Glutamatergic neuron (in vitro differentiated cells): ENCODE results near the gene CRACR2A. TPM values are rescaled to one million over a fixed set of nuclear protein-coding genes. Genes with fewer than 3 reads are reported as not detected.
A peak's percentile ranks its signal among the peaks of the same experiment; 100 is the strongest.

Experiments used
- DNase-seq: peaks from one replicate; pipeline ENCODE4 v3.0.0; 2022
- H3K27ac Mint-ChIP-seq: one replicate; pipeline ENCODE4 v1.8.0; 2020; ENCODE audit warnings: mild to moderate bottlenecking, mixed read lengths, inconsistent platforms; ENCODE audit not compliant: unreplicated experiment
- H3K27me3 Mint-ChIP-seq: one replicate; pipeline ENCODE4 v1.8.0; 2020; ENCODE audit warnings: mild to moderate bottlenecking, moderate library complexity, mixed read lengths, inconsistent platforms; ENCODE audit not compliant: unreplicated experiment
- H3K36me3 Mint-ChIP-seq: one replicate; pipeline ENCODE4 v1.8.0; 2020; ENCODE audit warnings: mild to moderate bottlenecking, mixed read lengths, inconsistent platforms; ENCODE audit not compliant: unreplicated experiment
- H3K4me1 Mint-ChIP-seq: one replicate; pipeline ENCODE4 v1.8.0; 2020; ENCODE audit warnings: mild to moderate bottlenecking, low read depth, mixed read lengths, inconsistent platforms; ENCODE audit not compliant: unreplicated experiment
- H3K4me3 Mint-ChIP-seq: one replicate; pipeline ENCODE4 v1.8.0; 2020; ENCODE audit warnings: mild to moderate bottlenecking, mixed read lengths, inconsistent platforms; ENCODE audit not compliant: unreplicated experiment
- H3K9me3 Mint-ChIP-seq: one replicate; pipeline ENCODE4 v1.8.0; 2020; ENCODE audit warnings: mild to moderate bottlenecking, moderate library complexity, mixed read lengths, inconsistent platforms; ENCODE audit not compliant: unreplicated experiment
- total RNA-seq: library from RNA; stranded (reverse); fragmentation: NEBNext Ultra II Directional; extraction: Animal tissue kit (Norgen Biotek cat#: 25700); gene quantifications from one replicate; pipeline ENCODE4 v1.2.1, GENCODE V29; 2021; ENCODE audit not compliant: unreplicated experiment
- TF ChIP-seq, protein P1 (sequence below): fragments of 200-600 bp; sonication (generic); IDR thresholded peaks from one replicate; pipeline ENCODE4 v1.5.0; 2021; ENCODE audit not compliant: partially characterized antibody, unreplicated experiment

Gene CRACR2A
- total RNA-seq, 1 donor from 2014 or later: 4.5 TPM

DNA sequence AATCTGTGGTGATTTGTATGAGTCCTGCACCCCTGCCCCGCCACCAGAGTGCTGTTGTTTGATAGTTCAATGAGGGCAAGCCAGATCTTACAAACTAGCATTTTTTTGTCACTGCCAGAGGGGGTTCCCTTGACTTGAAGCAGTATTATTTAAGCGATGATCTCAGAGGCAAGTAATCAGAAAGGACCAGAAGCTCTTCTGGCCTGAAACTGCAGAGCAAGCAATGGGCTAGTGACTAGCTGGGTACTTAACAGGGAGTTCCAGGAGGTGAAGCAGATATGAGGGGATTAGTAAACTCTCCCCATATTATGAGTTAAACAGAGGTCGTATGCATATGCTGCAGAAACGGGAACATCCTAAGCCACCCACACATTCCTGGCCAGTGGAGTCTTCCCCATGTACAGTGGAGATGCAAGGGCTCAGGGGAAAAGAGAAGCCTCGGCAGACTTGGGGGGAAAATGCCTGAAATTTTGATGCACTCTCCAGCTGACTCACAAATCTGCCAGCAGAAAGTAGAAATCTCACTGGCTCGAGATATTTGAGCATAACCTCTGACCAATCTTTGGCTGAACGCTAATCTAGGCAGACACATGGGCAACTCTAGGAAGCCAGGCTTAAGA, 8.3 kb upstream of the CRACR2A start:
- TF ChIP-seq, protein P1, sequence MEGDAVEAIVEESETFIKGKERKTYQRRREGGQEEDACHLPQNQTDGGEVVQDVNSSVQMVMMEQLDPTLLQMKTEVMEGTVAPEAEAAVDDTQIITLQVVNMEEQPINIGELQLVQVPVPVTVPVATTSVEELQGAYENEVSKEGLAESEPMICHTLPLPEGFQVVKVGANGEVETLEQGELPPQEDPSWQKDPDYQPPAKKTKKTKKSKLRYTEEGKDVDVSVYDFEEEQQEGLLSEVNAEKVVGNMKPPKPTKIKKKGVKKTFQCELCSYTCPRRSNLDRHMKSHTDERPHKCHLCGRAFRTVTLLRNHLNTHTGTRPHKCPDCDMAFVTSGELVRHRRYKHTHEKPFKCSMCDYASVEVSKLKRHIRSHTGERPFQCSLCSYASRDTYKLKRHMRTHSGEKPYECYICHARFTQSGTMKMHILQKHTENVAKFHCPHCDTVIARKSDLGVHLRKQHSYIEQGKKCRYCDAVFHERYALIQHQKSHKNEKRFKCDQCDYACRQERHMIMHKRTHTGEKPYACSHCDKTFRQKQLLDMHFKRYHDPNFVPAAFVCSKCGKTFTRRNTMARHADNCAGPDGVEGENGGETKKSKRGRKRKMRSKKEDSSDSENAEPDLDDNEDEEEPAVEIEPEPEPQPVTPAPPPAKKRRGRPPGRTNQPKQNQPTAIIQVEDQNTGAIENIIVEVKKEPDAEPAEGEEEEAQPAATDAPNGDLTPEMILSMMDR: no peak
- H3K36me3 Mint-ChIP-seq: peaks cover 4% of the 10 kb centered on the region
- H3K9me3 Mint-ChIP-seq: no peaks in the 10 kb centered on the region
- no peak overlapping the region for H3K27ac Mint-ChIP-seq
- no peak overlapping the region for H3K4me3 Mint-ChIP-seq
- DNase-seq: no peak
- peaks cover 17% of the 10 kb centered on the region for H3K4me1 Mint-ChIP-seq
- peaks cover 2% of the 10 kb centered on the region for H3K27me3 Mint-ChIP-seq

DNA sequence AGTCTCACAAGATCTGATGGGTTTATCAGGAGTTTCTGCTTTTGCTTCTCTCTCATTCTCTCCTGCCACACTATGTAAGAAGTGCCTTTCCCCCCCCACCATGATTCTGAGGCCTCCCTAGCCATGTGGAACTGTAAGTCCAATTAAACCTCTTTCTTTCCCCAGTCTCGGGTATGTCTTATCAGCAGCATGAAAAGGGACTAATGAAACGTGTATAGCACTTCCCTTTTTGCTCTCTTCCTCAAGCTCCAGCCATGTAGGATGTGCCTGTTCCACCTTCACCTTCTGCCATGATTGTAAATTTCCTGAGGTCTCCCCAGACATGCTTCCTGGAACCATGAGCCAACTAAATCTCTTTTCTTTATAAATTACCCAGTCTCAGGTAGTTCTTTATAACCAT, 7.0 kb upstream of the CRACR2A start:
- Mint-ChIP-seq H3K4me3 (no peak overlapping the region), H3K9me3 (no peaks in the 10 kb centered on the region), H3K36me3 (peaks cover 5% of the 10 kb centered on the region), H3K4me1 (peaks cover 17% of the 10 kb centered on the region), H3K27ac (no peak overlapping the region), H3K27me3 (peaks cover 2% of the 10 kb centered on the region)
- no peak for DNase-seq
- TF ChIP-seq, protein P1: no peak

DNA sequence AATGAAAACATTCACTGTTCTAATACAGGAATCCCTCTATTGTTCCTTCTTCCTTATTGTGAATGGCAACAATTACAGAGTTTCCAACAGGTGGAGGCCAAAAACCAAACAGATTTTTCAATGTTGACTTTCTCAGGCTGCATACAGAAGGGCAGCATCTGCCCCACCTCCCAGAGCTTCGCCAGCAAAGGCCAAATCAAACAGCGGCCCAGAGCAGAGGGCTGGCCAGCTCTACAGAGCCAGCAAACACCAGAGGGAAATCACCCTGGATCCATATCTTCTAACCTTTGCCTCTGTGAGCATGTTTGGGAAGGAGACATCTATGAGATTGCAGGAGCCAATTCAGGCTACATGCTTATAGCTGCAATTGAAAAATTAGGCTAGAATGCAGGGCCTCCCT, 4.4 kb upstream of the CRACR2A start:
- no peaks in the 10 kb centered on the region for H3K9me3 Mint-ChIP-seq

DNA sequence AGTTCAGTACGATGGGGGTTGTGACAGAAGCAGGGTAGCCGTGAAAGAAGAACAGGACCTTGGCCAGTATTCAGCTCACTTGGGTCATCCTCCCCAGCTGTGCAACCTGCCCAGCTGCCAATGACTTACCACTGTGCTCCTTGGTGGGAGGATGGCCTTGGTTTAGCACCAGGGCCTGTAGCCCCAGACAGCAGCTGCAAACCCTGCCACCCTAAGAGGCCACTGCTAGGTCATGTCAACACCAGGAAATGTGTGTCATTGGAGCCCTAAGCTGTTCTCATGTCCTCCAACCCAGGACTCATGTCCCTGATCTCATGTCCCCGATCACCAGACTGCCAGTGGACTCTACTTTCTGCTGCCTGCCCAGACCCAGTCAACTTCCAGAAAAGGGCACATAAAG, 3.0 kb upstream of the CRACR2A start:
- peaks cover 27% of the 10 kb centered on the region for H3K4me1 Mint-ChIP-seq
- H3K27me3 Mint-ChIP-seq: peaks cover 5% of the 10 kb centered on the region
- H3K36me3 Mint-ChIP-seq: peaks cover 5% of the 10 kb centered on the region
- no peak overlapping the region for H3K4me3 Mint-ChIP-seq
- TF ChIP-seq, protein P1: no peak
- DNase-seq: no peak
- peaks cover 7% of the 10 kb centered on the region for H3K9me3 Mint-ChIP-seq
- no peak overlapping the region for H3K27ac Mint-ChIP-seq

More for the DNA sequence above, 4.4 kb upstream of the CRACR2A start:
- DNase-seq: no peak
- H3K36me3 Mint-ChIP-seq: peaks cover 5% of the 10 kb centered on the region
- peaks cover 2% of the 10 kb centered on the region for H3K27me3 Mint-ChIP-seq
- H3K4me1 Mint-ChIP-seq: peaks cover 29% of the 10 kb centered on the region
- no peak overlapping the region for H3K4me3 Mint-ChIP-seq
- TF ChIP-seq, protein P1: no peak
- no peak overlapping the region for H3K27ac Mint-ChIP-seq

DNA sequence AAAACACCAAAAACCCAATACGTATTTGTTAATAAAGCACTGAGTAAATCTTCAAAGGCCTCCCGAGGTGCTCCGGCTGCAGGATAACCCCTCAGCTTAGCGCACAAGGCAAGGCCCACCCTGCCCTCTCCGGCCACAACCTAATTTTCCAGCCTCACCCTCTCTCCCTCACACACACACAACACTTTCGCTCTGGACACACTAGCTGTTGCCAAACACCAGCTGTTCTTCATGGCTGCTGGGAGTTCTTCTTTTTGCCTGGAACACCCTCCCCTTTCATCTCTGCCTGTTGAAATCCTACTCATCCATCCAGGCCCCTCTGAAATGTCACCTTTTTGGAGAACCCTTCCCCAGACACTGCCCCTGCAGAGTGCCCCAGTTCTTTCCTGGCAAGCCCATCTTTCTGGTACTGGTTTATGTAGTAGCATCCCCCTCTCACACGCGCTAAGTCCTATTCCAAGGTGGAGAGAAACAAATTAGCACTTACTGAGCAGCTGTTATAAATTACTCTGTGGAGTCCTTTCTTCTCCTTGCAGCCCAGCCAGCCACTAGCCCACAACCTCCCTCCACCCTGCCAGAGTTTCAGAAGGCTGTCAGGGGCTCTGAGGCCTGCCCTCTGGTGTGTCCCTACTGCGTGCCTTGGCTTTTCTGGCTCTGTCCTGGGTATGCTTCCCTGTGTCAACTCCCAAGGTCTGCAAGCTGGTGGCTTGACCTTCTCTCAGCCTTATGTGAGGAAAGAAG, 805 bp upstream of the CRACR2A start:
- Mint-ChIP-seq H3K9me3 (peaks cover 9% of the 10 kb centered on the region), H3K27ac (peak overlapping the region; percentile 73), H3K4me3 (peak overlapping the region; percentile 79), H3K4me1 (peaks cover 18% of the 10 kb centered on the region), H3K27me3 (peaks cover 7% of the 10 kb centered on the region), H3K36me3 (peaks cover 9% of the 10 kb centered on the region)
- DNase-seq: no peak
- TF ChIP-seq, protein P1: no peak
